K562 (cell line): ENCODE measurements around the gene SLC25A11. TPM values are rescaled to one million over a fixed set of nuclear protein-coding genes. Genes with fewer than 3 reads are reported as not detected.

Experiments used
- CCNT2 ChIP-seq: IDR thresholded peaks from 2 replicates; pipeline ENCODE4 v1.6.1; 2011; ENCODE audit warnings: borderline replicate concordance, low read depth, mild to moderate bottlenecking, moderate library complexity, mixed read lengths, low read length; ENCODE audit not compliant: insufficient read length; ENCODE audit errors: extremely low read depth
- GABPB2 ChIP-seq: fragments of 250-450 bp; sonication (Bioruptor Pico); conservative IDR thresholded peaks from 2 replicates; pipeline ENCODE4 v1.5.1; 2021; ENCODE audit warnings: mild to moderate bottlenecking
- MYC ChIP-seq, 2 experiments: fragments of 250-450 bp in 1 of 2; sonication (Bioruptor Pico) in 1 of 2; IDR thresholded peaks; 2 replicates each; pipeline versions ENCODE4 v1.5.1 to v1.6.1; 2012 to 2021; ENCODE audit warnings: low read depth in 2 of 2, borderline replicate concordance in 1 of 2, improper control_type of control experiment in 1 of 2, low read length in 1 of 2, mild to moderate bottlenecking in 1 of 2, moderate library complexity in 1 of 2
- NFIC ChIP-seq: fragments of 450-650 bp; IDR thresholded peaks from 2 replicates; pipeline ENCODE4 v1.6.1; 2017; ENCODE audit warnings: mild to moderate bottlenecking, inconsistent platforms
- SUPT5H ChIP-seq: fragments of 450-650 bp; IDR thresholded peaks from 2 replicates; pipeline ENCODE4 v1.6.1; 2016
- ZC3H11A ChIP-seq: IDR thresholded peaks from 2 replicates; pipeline ENCODE4 v1.6.1; 2012; ENCODE audit warnings: low read depth, low read length, improper control_type of control experiment
- ZFX ChIP-seq: sonication (generic); formaldehyde crosslinking; IDR thresholded peaks from 2 replicates; pipeline ENCODE4 v1.8.0; 2022; ENCODE audit warnings: mild to moderate bottlenecking, missing genetic modification reagents, moderate library complexity
- polyA plus RNA-seq, 8 experiments: library from polyadenylated mRNA; depleted of rRNA in 4 of 8; stranded (reverse) in 5 of 8; unstranded in 3 of 8; fragments of >200 nt; fragmentation: Nextera tagmentation in 2 of 8; fragmentation: Illumina TruSeq in 1 of 8; extraction: Ambion mirVana in 2 of 8; extraction: Trizol in 1 of 8; gene quantifications; 2 replicates each; pipeline versions ENCODE4 v1.2.1 to v1.2.3, GENCODE V29; 2011 to 2014; ENCODE audit warnings: inconsistent platforms in 1 of 8, missing spikeins in 1 of 8
- total RNA-seq, 7 experiments: library from RNA; depleted of rRNA in 6 of 7; stranded (reverse); fragments of >200 nt in 6 of 7; fragmentation: Illumina TruSeq in 2 of 7; extraction: Trizol in 2 of 7; gene quantifications; 2 replicates each; pipeline versions ENCODE4 v1.2.1 to v1.2.3, GENCODE V29; 2011 to 2021; ENCODE audit warnings: low replicate concordance in 1 of 7
- TF ChIP-seq, protein P1 (sequence below): fragments of 200-800 bp; sonication (Bioruptor generic); IDR thresholded peaks from 2 replicates; pipeline ENCODE4 v1.6.1; 2017; ENCODE audit warnings: missing genetic modification characterization, missing compliant biosample characterization
- TF ChIP-seq, protein P2 (sequence below): sonication (generic); formaldehyde crosslinking; IDR thresholded peaks from 2 replicates; pipeline ENCODE4 v1.8.0; 2022; ENCODE audit warnings: mild to moderate bottlenecking, low read depth, missing genetic modification reagents
- TF ChIP-seq, protein P3 (sequence below): sonication (generic); formaldehyde crosslinking; IDR thresholded peaks from 2 replicates; pipeline ENCODE4 v1.5.0; 2020; ENCODE audit warnings: missing genetic modification reagents
- TF ChIP-seq, protein P4 (sequence below): fragments of 250-450 bp; sonication (Bioruptor Pico); IDR thresholded peaks from 2 replicates; pipeline ENCODE4 v1.4.0; 2020
- TF ChIP-seq, protein P5 (sequence below): sonication (generic); formaldehyde crosslinking; IDR thresholded peaks from 2 replicates; pipeline ENCODE4 v1.8.0; 2023; ENCODE audit warnings: missing genetic modification reagents, mild to moderate bottlenecking, borderline replicate concordance

SLC25A11 gene
- total and polyA plus RNA-seq, 9 of the 15 experiments (the other 6 are each of a cell fraction or from before 2014, with no cell fraction given), result 3.1 to 56.7 (median 32.9) TPM

DNA sequence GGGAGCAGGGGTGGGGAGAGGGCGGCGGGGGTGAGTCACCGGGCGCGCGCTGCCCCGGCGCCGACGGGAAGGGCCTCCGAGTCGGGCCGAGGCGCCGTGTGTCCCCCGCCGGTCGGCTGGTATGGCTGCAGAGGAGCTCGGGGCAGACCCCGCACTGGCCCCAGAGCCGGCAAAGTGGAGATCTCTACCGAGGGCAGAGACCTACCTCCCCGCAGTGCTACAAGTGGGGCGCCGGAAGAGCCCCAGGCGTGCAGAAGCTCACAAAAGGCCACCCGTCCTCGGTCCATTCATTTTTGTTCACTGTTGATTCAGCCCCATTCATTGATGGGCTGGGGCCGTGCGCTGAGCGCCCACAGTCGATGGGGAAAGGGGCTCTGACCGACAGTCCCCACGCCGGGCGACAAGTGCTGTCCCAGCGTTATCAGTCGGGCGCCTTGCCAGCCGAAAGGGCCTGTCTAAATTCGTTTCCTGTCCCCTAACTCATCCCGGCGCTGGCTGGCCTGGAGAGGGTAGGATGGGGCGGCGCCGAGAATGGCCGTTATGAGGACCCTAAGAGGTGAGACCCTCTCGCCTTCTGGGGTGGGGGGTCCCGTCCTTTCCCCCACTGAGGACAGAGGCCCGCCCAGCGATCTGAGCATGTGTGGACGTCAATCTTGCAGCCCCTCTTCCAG is 10.4 kb upstream of the SLC25A11 start (continued):
- peak; percentile 80 for TF ChIP-seq ZFX
- peak; percentile 85 for TF ChIP-seq NFIC
- peak; percentile 69 for TF ChIP-seq SUPT5H
- 0 out of 2 replicates have a peak, but pooled peaks have one; percentile 17 for TF ChIP-seq MYC (IDR thresholded peaks at IDR 0.05; ENCODE audit: low read depth, low read length)
- no peak for TF ChIP-seq MYC (CRISPR knock-in tag; IDR thresholded peaks at IDR 0.05; ENCODE audit: borderline replicate concordance, low read depth)
- TF ChIP-seq ZC3H11A, result no peak
- TF ChIP-seq, protein P1, sequence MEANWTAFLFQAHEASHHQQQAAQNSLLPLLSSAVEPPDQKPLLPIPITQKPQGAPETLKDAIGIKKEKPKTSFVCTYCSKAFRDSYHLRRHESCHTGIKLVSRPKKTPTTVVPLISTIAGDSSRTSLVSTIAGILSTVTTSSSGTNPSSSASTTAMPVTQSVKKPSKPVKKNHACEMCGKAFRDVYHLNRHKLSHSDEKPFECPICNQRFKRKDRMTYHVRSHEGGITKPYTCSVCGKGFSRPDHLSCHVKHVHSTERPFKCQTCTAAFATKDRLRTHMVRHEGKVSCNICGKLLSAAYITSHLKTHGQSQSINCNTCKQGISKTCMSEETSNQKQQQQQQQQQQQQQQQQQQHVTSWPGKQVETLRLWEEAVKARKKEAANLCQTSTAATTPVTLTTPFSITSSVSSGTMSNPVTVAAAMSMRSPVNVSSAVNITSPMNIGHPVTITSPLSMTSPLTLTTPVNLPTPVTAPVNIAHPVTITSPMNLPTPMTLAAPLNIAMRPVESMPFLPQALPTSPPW (CRISPR knock-in tag), result peak; percentile 76
- TF ChIP-seq, protein P2, sequence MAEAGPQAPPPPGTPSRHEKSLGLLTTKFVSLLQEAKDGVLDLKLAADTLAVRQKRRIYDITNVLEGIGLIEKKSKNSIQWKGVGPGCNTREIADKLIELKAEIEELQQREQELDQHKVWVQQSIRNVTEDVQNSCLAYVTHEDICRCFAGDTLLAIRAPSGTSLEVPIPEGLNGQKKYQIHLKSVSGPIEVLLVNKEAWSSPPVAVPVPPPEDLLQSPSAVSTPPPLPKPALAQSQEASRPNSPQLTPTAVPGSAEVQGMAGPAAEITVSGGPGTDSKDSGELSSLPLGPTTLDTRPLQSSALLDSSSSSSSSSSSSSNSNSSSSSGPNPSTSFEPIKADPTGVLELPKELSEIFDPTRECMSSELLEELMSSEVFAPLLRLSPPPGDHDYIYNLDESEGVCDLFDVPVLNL (CRISPR knock-in tag), result no peak
- TF ChIP-seq, protein P3, sequence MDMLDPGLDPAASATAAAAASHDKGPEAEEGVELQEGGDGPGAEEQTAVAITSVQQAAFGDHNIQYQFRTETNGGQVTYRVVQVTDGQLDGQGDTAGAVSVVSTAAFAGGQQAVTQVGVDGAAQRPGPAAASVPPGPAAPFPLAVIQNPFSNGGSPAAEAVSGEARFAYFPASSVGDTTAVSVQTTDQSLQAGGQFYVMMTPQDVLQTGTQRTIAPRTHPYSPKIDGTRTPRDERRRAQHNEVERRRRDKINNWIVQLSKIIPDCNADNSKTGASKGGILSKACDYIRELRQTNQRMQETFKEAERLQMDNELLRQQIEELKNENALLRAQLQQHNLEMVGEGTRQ, result no peak
- no peak for TF ChIP-seq CCNT2
- TF ChIP-seq, protein P4, sequence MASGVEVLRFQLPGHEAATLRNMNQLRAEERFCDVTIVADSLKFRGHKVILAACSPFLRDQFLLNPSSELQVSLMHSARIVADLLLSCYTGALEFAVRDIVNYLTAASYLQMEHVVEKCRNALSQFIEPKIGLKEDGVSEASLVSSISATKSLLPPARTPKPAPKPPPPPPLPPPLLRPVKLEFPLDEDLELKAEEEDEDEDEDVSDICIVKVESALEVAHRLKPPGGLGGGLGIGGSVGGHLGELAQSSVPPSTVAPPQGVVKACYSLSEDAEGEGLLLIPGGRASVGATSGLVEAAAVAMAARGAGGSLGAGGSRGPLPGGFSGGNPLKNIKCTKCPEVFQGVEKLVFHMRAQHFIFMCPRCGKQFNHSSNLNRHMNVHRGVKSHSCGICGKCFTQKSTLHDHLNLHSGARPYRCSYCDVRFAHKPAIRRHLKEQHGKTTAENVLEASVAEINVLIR, result no peak
- TF ChIP-seq, protein P5, sequence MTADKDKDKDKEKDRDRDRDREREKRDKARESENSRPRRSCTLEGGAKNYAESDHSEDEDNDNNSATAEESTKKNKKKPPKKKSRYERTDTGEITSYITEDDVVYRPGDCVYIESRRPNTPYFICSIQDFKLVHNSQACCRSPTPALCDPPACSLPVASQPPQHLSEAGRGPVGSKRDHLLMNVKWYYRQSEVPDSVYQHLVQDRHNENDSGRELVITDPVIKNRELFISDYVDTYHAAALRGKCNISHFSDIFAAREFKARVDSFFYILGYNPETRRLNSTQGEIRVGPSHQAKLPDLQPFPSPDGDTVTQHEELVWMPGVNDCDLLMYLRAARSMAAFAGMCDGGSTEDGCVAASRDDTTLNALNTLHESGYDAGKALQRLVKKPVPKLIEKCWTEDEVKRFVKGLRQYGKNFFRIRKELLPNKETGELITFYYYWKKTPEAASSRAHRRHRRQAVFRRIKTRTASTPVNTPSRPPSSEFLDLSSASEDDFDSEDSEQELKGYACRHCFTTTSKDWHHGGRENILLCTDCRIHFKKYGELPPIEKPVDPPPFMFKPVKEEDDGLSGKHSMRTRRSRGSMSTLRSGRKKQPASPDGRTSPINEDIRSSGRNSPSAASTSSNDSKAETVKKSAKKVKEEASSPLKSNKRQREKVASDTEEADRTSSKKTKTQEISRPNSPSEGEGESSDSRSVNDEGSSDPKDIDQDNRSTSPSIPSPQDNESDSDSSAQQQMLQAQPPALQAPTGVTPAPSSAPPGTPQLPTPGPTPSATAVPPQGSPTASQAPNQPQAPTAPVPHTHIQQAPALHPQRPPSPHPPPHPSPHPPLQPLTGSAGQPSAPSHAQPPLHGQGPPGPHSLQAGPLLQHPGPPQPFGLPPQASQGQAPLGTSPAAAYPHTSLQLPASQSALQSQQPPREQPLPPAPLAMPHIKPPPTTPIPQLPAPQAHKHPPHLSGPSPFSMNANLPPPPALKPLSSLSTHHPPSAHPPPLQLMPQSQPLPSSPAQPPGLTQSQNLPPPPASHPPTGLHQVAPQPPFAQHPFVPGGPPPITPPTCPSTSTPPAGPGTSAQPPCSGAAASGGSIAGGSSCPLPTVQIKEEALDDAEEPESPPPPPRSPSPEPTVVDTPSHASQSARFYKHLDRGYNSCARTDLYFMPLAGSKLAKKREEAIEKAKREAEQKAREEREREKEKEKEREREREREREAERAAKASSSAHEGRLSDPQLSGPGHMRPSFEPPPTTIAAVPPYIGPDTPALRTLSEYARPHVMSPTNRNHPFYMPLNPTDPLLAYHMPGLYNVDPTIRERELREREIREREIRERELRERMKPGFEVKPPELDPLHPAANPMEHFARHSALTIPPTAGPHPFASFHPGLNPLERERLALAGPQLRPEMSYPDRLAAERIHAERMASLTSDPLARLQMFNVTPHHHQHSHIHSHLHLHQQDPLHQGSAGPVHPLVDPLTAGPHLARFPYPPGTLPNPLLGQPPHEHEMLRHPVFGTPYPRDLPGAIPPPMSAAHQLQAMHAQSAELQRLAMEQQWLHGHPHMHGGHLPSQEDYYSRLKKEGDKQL (CRISPR knock-in tag), result no peak
- TF ChIP-seq GABPB2 (CRISPR knock-in tag), result no peak
